Upper lobe of left lung (tissue), 6 donors: ENCODE measurements around the gene OR52A1. TPM values are rescaled to one million over a fixed set of nuclear protein-coding genes. Genes with fewer than 3 reads are reported as not detected.

Source experiments
- ATAC-seq, 2 donors: fragments of 200-7000 bp; cut with Tn5 transposase; one replicate each; pipeline ENCODE4 v1.9.1; 2022; ENCODE audit warnings: mild to moderate bottlenecking in 2 of 2, moderate library complexity in 2 of 2; ENCODE audit not compliant: low FRiP score in 2 of 2
- DNase-seq, 2 donors: peaks; one replicate each; pipeline ENCODE4 v3.0.0-alpha.2; 2019 to 2020
- H3K27ac ChIP-seq, 4 donors: fragments of 200-600 bp; sonication (generic); one replicate each; pipeline ENCODE4 v1.5.1; 2016 to 2019
- H3K27me3 ChIP-seq, 4 donors: fragments of 200-600 bp; sonication (generic); one replicate each; pipeline ENCODE4 v1.5.1; 2017 to 2019
- H3K36me3 ChIP-seq, 4 donors: fragments of 200-600 bp; sonication (generic); one replicate each; pipeline ENCODE4 v1.5.1; 2016 to 2019
- H3K4me1 ChIP-seq, 4 donors: fragments of 200-600 bp; sonication (generic); one replicate each; pipeline ENCODE4 v1.5.1; 2018 to 2019
- H3K4me3 ChIP-seq, 4 donors: fragments of 200-600 bp; sonication (generic); one replicate each; pipeline ENCODE4 v1.5.1; 2017 to 2019; ENCODE audit warnings: mild to moderate bottlenecking in 2 of 4, moderate library complexity in 1 of 4
- H3K9me3 ChIP-seq, 4 donors: fragments of 200-600 bp; sonication (generic); one replicate each; pipeline ENCODE4 v1.5.1; 2018 to 2019
- CTCF ChIP-seq, 6 experiments: fragments of 450-650 bp in 4 of 6; fragments of 200-600 bp in 2 of 6; sonication (generic) in 2 of 6; IDR thresholded peaks; one replicate each; pipeline ENCODE4 v1.5.1; 2016 to 2019; ENCODE audit warnings: antibody characterized with exemption in 6 of 6
- EP300 ChIP-seq, 4 donors: sonication (generic); formaldehyde crosslinking; IDR thresholded peaks; one replicate each; pipeline ENCODE4 v1.5.1; 2017; ENCODE audit warnings: antibody characterized with exemption in 4 of 4, control low read depth in 2 of 4
- POLR2A ChIP-seq, 4 donors: fragments of 450-650 bp; IDR thresholded peaks; one replicate each; pipeline ENCODE4 v1.5.1; 2016 to 2017; ENCODE audit warnings: antibody characterized with exemption in 4 of 4, mild to moderate bottlenecking in 2 of 4
- POLR2AphosphoS5 ChIP-seq, 2 donors: sonication (generic); formaldehyde crosslinking; IDR thresholded peaks; one replicate each; pipeline ENCODE4 v1.5.1; 2017; ENCODE audit warnings: antibody characterized with exemption in 2 of 2
- WGBS, 2 donors: methylation state at CpG; one replicate each; pipeline ENCODE4 v1.1.5; 2017 to 2018; 5-methylcytosine and 5-hydroxymethylcytosine counted together
- total RNA-seq, 6 donors: library from RNA; depleted of rRNA in 4 of 6; stranded (reverse); fragments of >200 nt in 4 of 6; gene quantifications; one replicate each; pipeline versions ENCODE4 v1.1.0 to v1.2.1, GENCODE V29; 2016 to 2021
- donor health status: DM: no; HTN: no; CAD: no; lungs with moderate emphysema.
- donor health status: DM: no; HTN: yes; CAD: no; lungs with severe emphysema.

Gene OR52A1
- total RNA-seq, 6 donors from 2014 or later = not detected

DNA sequence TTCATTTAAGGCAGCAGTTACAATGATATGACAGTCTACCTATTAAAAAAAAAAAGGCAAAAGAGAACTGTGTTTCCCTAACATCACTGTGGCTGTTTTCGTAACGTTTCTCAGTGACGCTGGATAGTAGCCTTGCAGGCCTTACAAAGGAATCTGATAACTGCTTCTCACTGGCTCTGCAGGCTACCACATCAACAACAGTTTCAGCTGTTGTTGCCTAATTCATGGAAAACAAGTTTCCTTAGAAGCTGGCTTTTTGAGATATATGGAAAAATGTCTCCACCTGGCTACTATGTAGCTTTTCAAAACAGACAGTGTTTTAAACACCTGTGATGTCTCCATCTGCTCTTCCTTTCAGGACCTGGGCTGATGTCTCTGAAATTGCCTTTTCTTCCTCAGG, 42.2 kb upstream of the OR52A1 start:
- Histone ChIP-seq H3K27me3 (no peaks in the 10 kb centered on the region), H3K4me3 (no peak overlapping the region), H3K9me3 (no peaks in the 10 kb centered on the region), H3K36me3 (no peaks in the 10 kb centered on the region), H3K4me1 (no peaks in the 10 kb centered on the region), H3K27ac (no peak overlapping the region)
- ATAC-seq = no peak
- 59 to 69% methylated on average over 3 of the region's 3 CpGs for WGBS, 2 donors
- no peak for DNase-seq
- TF ChIP-seq POLR2AphosphoS5 (IDR thresholded peaks at IDR 0.05) (no peak), POLR2A (IDR thresholded peaks at IDR 0.05) (no peak), CTCF (IDR thresholded peaks at IDR 0.05) (no peak), EP300 (IDR thresholded peaks at IDR 0.05) (no peak)

- Histone ChIP-seq H3K4me1 (no peaks in the 10 kb centered on the region), H3K27ac (no peak overlapping the region), H3K36me3 (no peaks in the 10 kb centered on the region), H3K27me3 (no peaks in the 10 kb centered on the region), H3K4me3 (no peak overlapping the region), H3K9me3 (no peaks in the 10 kb centered on the region)
- DNase-seq (no peak), ATAC-seq (no peak)
- WGBS, 2 donors = 70 to 71% methylated on average over 4 to 5 of the region's 5 CpGs
- no peak for TF ChIP-seq CTCF (IDR thresholded peaks at IDR 0.05)
- no peak for TF ChIP-seq EP300 (IDR thresholded peaks at IDR 0.05)
- no peak for TF ChIP-seq POLR2A (IDR thresholded peaks at IDR 0.05)
- TF ChIP-seq POLR2AphosphoS5 (IDR thresholded peaks at IDR 0.05) = no peak
These were observed 41.5 kb upstream of the OR52A1 start for GRCh38 chr11:5196067-5196466.

- no peak for TF ChIP-seq CTCF (IDR thresholded peaks at IDR 0.05)
- no peak for TF ChIP-seq POLR2A (IDR thresholded peaks at IDR 0.05)
- no peak for TF ChIP-seq EP300 (IDR thresholded peaks at IDR 0.05)
- TF ChIP-seq POLR2AphosphoS5 (IDR thresholded peaks at IDR 0.05) = no peak
- 0 to 39% methylated on average over 1 of the region's 1 CpG for WGBS, 2 donors
These were observed 38.2 kb upstream of the OR52A1 start for GRCh38 chr11:5192738-5193137.

GRCh38 chr11:5188201-5188600, 33.6 kb upstream of the OR52A1 start:
- no peak for DNase-seq
- TF ChIP-seq POLR2A (IDR thresholded peaks at IDR 0.05) (no peak), EP300 (IDR thresholded peaks at IDR 0.05) (no peak), CTCF (IDR thresholded peaks at IDR 0.05) (no peak)
- Histone ChIP-seq H3K36me3 (no peaks in the 10 kb centered on the region), H3K4me3 (no peak overlapping the region), H3K27me3 (no peaks in the 10 kb centered on the region), H3K4me1 (no peaks in the 10 kb centered on the region), H3K27ac (no peak overlapping the region), H3K9me3 (peaks cover 0 to 5% (median 0%) of the 10 kb centered on the region in 4 donors)
- 81 to 82% methylated on average over 2 of the region's 2 CpGs for WGBS, 2 donors
- no peak for ATAC-seq

More at GRCh38 chr11:5192738-5193137, 38.2 kb upstream of the OR52A1 start:
- ATAC-seq (no peak), DNase-seq (no peak)
- Histone ChIP-seq H3K4me3 (no peak overlapping the region), H3K36me3 (no peaks in the 10 kb centered on the region), H3K27me3 (no peaks in the 10 kb centered on the region), H3K4me1 (no peaks in the 10 kb centered on the region), H3K27ac (no peak overlapping the region), H3K9me3 (peaks cover 0 to 5% (median 0%) of the 10 kb centered on the region in 4 donors)

GRCh38 chr11:5178046-5178837, 23.7 kb upstream of the OR52A1 start:
- no peak for ATAC-seq
- 78 to 79% methylated on average over 10 of the region's 10 CpGs for whole genome bisulfite sequencing, 2 donors

More at GRCh38 chr11:5178046-5178837, 23.7 kb upstream of the OR52A1 start:
- no peaks in the 10 kb centered on the region for H3K27me3 ChIP-seq
- H3K27ac ChIP-seq = no peak overlapping the region
- H3K36me3 ChIP-seq = no peaks in the 10 kb centered on the region
- no peak overlapping the region for H3K4me3 ChIP-seq
- DNase-seq = no peak
- no peaks in the 10 kb centered on the region for H3K9me3 ChIP-seq
- TF ChIP-seq POLR2AphosphoS5 (IDR thresholded peaks at IDR 0.05) (no peak), CTCF (IDR thresholded peaks at IDR 0.05) (no peak), POLR2A (IDR thresholded peaks at IDR 0.05) (no peak), EP300 (IDR thresholded peaks at IDR 0.05) (no peak)
- no peaks in the 10 kb centered on the region for H3K4me1 ChIP-seq
